ENCODE data around the gene AK3.

GRCh38 chr9:4671737-4672136 is 69.3 kb downstream of the AK3 start:
- TF ChIP-seq GATA2 (IDR thresholded peaks at IDR 0.05; ENCODE audit: low read depth, low read length) (no peak), GATA3 (IDR thresholded peaks at IDR 0.05; ENCODE audit: low read depth, low read length) (no peak)

Data from SH-SY5Y (cell line).